Activated CD4-positive, alpha-beta T cell treated with anti-CD3 and anti-CD28 coated beads, Interleukin-2, amount 10 ng/mL, durations not matched to agents 7 days and 5 days (primary cell): ENCODE results near the gene COL6A3. TPM values are rescaled to one million over a fixed set of nuclear protein-coding genes. Genes with fewer than 3 reads are reported as not detected.

Experiments
- CTCF ChIA-PET: fragments of 350-600 bp; sonication (Branson Sonifier 250); formaldehyde crosslinking; loops from one replicate; lab custom pipeline; 2021; ENCODE audit warnings: antibody characterized with exemption; lab: Charles Lee
- POLR2A ChIA-PET: fragments of 350-600 bp; sonication (Branson Sonifier 250); formaldehyde crosslinking; loops from one replicate; lab custom pipeline; 2021; ENCODE audit warnings: antibody characterized with exemption; lab: Charles Lee
- DNase-seq: peaks from one replicate; pipeline ENCODE4 v3.0.0-alpha.2; 2020
- H3K27ac Mint-ChIP-seq: one replicate; pipeline ENCODE4 v1.8.0; 2021; ENCODE audit warnings: mild to moderate bottlenecking, moderate library complexity, mixed read lengths
- H3K27me3 Mint-ChIP-seq: one replicate; pipeline ENCODE4 v1.8.0; 2021; ENCODE audit warnings: mixed read lengths
- H3K36me3 Mint-ChIP-seq: one replicate; pipeline ENCODE4 v1.8.0; 2021; ENCODE audit warnings: low read depth, mixed read lengths
- H3K4me1 Mint-ChIP-seq: one replicate; pipeline ENCODE4 v1.8.0; 2021; ENCODE audit warnings: mixed read lengths
- H3K4me3 Mint-ChIP-seq: one replicate; pipeline ENCODE4 v1.8.0; 2021; ENCODE audit warnings: mild to moderate bottlenecking, moderate library complexity, mixed read lengths
- H3K9me3 Mint-ChIP-seq: one replicate; pipeline ENCODE4 v1.8.0; 2021; ENCODE audit warnings: mixed read lengths
- total RNA-seq, 2 experiments: library from RNA; stranded (reverse); gene quantifications; one replicate each; pipeline ENCODE4 v1.2.3, GENCODE V29; 2021

Gene COL6A3
- total RNA-seq, 2 experiments from 2014 or later = 0.87 to 0.92 TPM

DNA sequence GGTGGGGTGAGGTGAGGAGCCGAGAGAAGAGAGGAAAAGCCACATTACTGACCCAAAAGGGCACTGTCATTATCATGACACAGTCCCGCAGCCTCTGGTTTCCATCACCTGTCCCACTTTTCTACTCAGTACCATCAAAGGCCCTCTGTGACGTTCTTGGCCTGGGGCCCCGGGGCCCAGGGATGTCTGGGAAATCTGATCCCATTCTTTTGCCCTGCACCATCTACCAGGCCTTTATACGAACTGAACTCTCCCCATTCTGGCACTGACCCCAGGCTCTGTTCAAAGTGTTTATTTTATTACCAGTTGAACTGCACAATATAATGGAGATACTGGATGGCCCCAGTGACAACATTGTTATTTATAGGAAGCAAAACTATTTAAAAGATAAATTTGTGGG is 89.1 kb downstream of the COL6A3 start:
- POLR2A ChIA-PET = no interaction called here
- Mint-ChIP-seq H3K4me1 (no peaks in the 10 kb centered on the region), H3K9me3 (no peaks in the 10 kb centered on the region), H3K27ac (no peak overlapping the region), H3K36me3 (no peaks in the 10 kb centered on the region), H3K27me3 (no peaks in the 10 kb centered on the region), H3K4me3 (no peak overlapping the region)
- DNase-seq = no peak
- CTCF ChIA-PET = no interaction called here

DNA sequence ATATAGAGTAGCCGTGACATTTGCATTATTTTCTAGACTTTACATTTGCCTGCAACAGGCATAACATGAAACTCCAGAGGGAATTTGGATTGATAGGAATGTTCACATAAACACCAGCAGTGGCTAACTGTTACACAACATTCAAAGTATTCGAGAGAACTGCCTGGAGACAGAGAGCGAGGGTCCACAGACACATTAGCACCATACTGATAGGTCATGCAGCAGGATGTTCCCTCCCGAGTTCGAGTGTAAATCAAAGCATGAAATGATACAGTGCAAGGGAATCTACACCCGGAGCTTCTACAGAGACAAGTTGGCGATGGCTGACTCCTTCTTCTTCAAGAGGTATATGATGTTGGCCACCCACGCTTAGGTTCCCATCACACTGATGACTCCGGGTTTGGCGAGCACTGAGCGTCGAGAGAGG is 89.5 kb downstream of the COL6A3 start:
- ChIA-PET POLR2A (no interaction called here), CTCF (no interaction called here)
- Mint-ChIP-seq H3K27me3 (no peaks in the 10 kb centered on the region), H3K4me3 (no peak overlapping the region), H3K9me3 (no peaks in the 10 kb centered on the region), H3K4me1 (no peaks in the 10 kb centered on the region), H3K27ac (no peak overlapping the region), H3K36me3 (no peaks in the 10 kb centered on the region)
- DNase-seq = no peak

DNA sequence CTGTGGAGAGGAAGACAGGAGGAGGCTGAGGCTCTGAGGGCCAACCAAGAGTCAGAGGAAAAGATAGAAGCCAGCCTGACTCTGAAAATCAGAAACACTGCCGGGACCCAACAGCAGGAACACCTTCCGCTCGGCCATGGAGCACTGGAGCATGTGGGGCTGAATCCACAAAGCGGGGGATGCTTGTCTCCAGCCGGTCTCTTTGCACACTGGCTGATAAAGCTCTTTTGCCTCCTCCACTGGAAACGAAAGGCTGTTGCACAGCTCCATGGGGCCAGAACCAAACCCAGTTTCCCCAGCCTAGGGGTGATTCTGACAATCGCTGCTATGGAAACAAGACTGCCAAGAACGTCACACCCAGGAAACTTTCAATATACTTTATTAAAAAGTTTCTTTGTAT is 90.3 kb downstream of the COL6A3 start:
- POLR2A ChIA-PET = no interaction called here
- H3K27me3 Mint-ChIP-seq = no peaks in the 10 kb centered on the region
- H3K4me1 Mint-ChIP-seq = no peaks in the 10 kb centered on the region
- no peak overlapping the region for H3K4me3 Mint-ChIP-seq
- H3K27ac Mint-ChIP-seq = no peak overlapping the region
- CTCF ChIA-PET = no interaction called here
- no peaks in the 10 kb centered on the region for H3K9me3 Mint-ChIP-seq
- H3K36me3 Mint-ChIP-seq = no peaks in the 10 kb centered on the region
- DNase-seq = no peak

DNA sequence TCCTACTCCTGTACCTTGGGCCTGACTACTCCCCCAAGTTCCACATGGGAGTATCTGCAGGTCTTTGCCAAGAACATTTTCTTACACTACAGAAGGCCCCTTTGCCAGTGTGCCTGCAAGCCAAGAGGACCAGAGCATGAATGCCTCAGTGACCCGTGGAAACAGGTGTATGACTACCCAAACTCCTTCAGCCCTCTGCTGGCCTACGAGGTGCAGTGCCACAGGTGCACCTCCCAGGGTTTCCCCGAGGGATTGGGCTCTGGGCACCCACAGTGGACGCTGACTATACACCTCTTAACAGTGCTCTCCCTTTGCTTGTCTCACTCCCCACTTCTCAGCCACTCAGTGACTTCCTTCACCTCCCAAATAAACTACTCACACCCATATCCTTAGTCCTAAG is 91.4 kb downstream of the COL6A3 start:
- no peaks in the 10 kb centered on the region for H3K36me3 Mint-ChIP-seq
- no peaks in the 10 kb centered on the region for H3K9me3 Mint-ChIP-seq
- POLR2A ChIA-PET = no interaction called here
- no peak for DNase-seq
- no peaks in the 10 kb centered on the region for H3K27me3 Mint-ChIP-seq
- H3K4me3 Mint-ChIP-seq = no peak overlapping the region
- no peaks in the 10 kb centered on the region for H3K4me1 Mint-ChIP-seq
- CTCF ChIA-PET = no interaction called here
- no peak overlapping the region for H3K27ac Mint-ChIP-seq

DNA sequence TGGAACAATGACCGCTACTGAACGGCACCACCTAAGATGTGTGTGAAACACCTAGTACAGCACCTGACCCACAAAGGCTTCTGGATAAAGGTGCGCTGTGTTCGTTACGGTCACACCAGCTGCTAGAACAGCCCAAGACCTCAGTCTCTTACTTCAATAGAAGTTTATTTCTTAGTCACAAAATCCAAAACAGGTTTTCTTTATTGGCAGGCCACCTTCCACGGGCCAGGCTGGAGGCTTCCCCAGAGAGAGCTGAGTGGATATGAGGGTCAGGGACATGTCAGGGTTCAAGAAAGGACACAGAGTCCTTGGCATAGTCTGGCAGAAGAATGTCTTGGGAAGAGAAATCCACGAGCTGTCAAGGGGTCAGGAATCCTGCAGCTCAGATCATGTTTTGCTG is 92.2 kb downstream of the COL6A3 start:
- CTCF ChIA-PET = no interaction called here
- no peak overlapping the region for H3K27ac Mint-ChIP-seq
- no peak overlapping the region for H3K4me3 Mint-ChIP-seq
- no peaks in the 10 kb centered on the region for H3K4me1 Mint-ChIP-seq
- no peaks in the 10 kb centered on the region for H3K27me3 Mint-ChIP-seq
- H3K36me3 Mint-ChIP-seq = no peaks in the 10 kb centered on the region
- DNase-seq = no peak
- H3K9me3 Mint-ChIP-seq = no peaks in the 10 kb centered on the region
- POLR2A ChIA-PET = no interaction called here

DNA sequence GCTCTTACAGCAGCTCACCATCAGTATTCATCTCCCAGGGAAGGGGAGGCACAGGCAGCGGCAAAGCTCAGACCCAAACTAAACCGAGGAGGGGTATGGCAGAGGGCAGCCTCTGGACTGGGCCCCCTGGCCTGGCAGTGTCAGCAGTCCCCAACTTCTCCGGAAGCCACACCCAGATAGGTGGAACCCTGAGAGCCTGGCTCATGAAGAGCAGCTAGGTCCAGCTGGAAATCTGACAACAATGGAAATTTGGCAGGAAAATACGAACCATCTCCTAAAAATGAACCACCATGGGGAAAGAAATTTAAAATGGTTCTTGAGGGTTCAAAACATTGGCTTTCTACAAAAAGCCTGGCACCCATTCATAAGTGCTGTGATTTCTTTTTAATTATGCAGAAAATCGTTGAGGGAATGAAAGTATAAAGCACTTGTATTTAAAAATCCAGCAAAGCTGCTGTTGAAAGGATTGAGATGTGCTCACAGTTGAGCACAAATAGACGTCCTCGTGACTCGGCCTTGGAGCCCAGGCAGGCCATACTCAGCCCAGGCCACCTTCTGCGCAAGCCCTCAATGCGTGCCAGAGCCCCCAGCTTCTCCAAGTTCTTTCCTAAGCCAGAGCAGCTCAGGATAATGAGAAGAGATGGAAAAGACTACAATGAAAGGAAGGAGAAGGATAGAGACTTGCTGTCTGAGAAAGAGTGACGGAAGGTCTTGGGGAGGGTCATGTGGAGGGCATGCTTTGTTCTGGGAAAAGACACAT is 93.0 kb downstream of the COL6A3 start:
- ChIA-PET POLR2A (no interaction called here), CTCF (no interaction called here)
- DNase-seq = no peak
- Mint-ChIP-seq H3K27ac (no peak overlapping the region), H3K4me3 (no peak overlapping the region), H3K4me1 (no peaks in the 10 kb centered on the region), H3K27me3 (no peaks in the 10 kb centered on the region), H3K9me3 (no peaks in the 10 kb centered on the region), H3K36me3 (no peaks in the 10 kb centered on the region)

DNA sequence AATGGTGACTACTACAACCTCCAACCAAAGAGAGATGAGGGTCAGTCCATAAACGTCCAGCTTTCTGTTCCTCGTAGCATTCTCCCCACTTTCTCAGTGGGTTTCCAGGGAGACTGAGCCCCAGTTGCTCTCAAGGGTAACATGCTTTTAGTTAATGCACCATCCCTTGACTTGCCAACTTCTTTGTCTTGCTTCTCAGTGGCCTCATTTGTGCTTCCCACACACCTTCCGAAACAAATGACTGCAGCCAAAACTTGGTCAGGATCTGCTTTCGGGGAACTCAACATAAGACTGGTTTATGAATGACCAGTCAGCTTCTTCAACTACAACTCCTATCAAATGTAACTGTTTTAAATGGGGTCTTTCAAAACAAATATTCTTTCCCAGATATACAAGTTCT is 94.1 kb downstream of the COL6A3 start:
- ChIA-PET POLR2A (no interaction called here), CTCF (no interaction called here)
- Mint-ChIP-seq H3K27ac (no peak overlapping the region), H3K4me3 (no peak overlapping the region), H3K36me3 (no peaks in the 10 kb centered on the region), H3K27me3 (no peaks in the 10 kb centered on the region), H3K9me3 (no peaks in the 10 kb centered on the region), H3K4me1 (no peaks in the 10 kb centered on the region)
- DNase-seq = no peak

DNA sequence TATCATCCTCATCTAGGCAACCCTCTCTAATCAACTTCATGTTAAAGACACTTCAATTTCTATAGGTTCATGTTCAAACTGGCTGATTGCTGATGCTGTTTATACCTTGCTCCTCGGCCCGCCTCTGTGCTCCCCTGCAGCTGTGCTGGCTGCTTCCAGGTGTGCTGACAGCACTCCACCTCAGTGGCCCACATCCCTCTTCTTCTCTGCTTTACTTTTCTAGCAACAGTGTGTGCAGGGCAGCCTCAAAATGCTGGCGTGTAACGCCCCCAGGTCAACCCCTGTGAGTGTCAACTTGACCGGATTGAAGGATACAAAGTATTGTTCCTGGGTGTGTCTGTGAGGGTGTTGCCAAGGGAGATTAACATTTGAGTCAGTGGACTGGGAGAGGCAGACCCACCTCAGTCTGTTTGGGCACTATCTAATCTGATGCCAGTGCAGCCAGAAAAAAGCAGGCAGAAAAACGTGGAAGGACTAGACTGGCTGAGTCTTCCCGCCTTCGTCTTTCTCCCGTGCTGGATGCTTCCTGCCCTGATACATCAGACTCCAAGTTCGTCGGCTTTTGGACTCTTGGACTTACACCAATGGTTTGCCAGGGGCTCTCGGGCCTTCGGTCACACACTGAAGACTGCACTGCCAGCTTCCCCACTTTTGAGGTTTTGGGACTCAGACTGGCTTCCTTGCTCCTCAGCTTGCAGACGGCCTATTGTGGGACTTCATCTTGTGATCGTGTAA is 94.7 kb downstream of the COL6A3 start:
- DNase-seq = no peak
- ChIA-PET CTCF (interaction anchor here (0.6 kb wide), 1 partner anchor 9 kb away, joined by 7 read pairs; no protein-coding TSS in a partner anchor), POLR2A (no interaction called here)
- H3K4me1 Mint-ChIP-seq = no peaks in the 10 kb centered on the region
- H3K27ac Mint-ChIP-seq = no peak overlapping the region
- H3K4me3 Mint-ChIP-seq = no peak overlapping the region
- no peaks in the 10 kb centered on the region for H3K9me3 Mint-ChIP-seq
- no peaks in the 10 kb centered on the region for H3K27me3 Mint-ChIP-seq
- H3K36me3 Mint-ChIP-seq = no peaks in the 10 kb centered on the region

DNA sequence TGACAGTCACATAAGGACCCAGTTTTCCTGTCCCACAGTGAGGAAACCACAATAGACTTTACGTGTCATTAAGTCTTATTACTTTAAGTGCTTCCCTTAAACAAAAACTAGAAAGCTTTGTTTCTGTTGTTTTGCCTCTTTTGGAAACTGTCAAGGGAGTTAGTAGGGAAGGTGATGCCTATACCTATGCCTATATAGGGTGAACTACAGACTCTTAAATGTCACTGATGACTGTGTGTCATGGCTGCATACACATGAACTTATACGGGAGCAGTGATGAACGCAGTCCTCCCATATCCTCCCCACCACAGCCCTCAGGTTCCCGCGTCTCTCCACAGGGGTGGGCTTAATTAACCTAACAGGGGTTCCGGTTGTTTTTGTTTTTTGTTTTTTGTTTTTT is 97.6 kb downstream of the COL6A3 start:
- H3K36me3 Mint-ChIP-seq = no peaks in the 10 kb centered on the region
- no peaks in the 10 kb centered on the region for H3K27me3 Mint-ChIP-seq
- H3K9me3 Mint-ChIP-seq = no peaks in the 10 kb centered on the region
- CTCF ChIA-PET = no interaction called here
- H3K4me1 Mint-ChIP-seq = no peaks in the 10 kb centered on the region
- no peak overlapping the region for H3K27ac Mint-ChIP-seq
- POLR2A ChIA-PET = no interaction called here
- DNase-seq = no peak
- no peak overlapping the region for H3K4me3 Mint-ChIP-seq

DNA sequence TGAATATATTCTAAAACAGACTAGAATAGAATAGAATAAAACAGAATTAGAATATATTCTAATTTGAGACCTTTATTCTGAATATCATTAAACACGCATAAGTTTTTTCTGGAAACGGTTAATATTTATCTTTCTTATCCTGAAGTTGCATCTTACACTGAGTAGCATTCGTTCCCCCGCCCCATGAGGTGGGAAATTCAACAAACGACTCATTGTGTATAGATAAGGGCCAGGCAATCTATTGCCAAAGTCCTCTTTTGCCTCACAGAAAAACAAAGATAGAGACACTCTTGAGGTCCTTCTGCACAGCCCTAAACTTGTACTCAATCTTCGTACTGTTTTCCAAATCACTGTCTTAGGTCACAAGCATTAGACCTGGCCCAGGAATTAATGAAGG is 98.1 kb downstream of the COL6A3 start:
- ChIA-PET POLR2A (no interaction called here), CTCF (no interaction called here)
- DNase-seq = no peak
- Mint-ChIP-seq H3K4me1 (no peaks in the 10 kb centered on the region), H3K4me3 (no peak overlapping the region), H3K9me3 (no peaks in the 10 kb centered on the region), H3K27me3 (no peaks in the 10 kb centered on the region), H3K27ac (no peak overlapping the region), H3K36me3 (no peaks in the 10 kb centered on the region)

DNA sequence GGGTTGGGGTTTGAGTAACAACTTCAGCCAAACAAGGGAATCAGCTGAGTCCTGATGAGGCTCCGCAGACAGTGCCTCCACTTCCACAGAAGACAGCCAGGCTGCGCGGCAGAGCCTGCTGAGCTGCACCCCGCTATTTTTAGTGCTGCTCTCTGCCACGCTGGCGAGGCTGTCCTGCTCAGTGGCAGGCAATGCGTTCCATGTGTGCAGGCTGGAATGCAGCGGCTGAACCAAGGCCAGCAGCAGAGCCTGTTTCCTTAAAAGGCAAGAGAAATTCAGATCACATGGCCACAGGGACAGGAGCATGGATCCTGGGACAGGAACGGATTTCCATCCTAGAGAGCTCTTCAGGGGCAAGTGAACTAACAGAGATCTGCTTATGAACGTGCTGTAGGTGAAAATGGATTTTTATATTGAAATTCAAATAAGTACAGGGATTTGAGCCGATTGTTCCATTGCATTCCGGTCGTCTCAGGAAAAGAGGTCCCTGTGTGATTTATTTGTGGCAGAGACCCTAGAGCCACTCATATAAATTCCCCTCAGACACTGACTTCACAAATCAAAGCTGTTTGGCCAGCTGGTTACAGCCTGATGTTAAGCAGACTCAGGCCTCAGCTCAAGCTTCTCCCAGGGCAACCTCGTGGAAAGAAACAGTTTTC is 98.7 kb downstream of the COL6A3 start:
- ChIA-PET POLR2A (no interaction called here), CTCF (interaction anchor here (1.7 kb wide), 1 partner anchor 14 kb away, joined by 4 read pairs; no protein-coding TSS in a partner anchor)
- Mint-ChIP-seq H3K36me3 (no peaks in the 10 kb centered on the region), H3K9me3 (no peaks in the 10 kb centered on the region), H3K4me3 (no peak overlapping the region), H3K4me1 (no peaks in the 10 kb centered on the region), H3K27ac (no peak overlapping the region), H3K27me3 (no peaks in the 10 kb centered on the region)
- DNase-seq = no peak

DNA sequence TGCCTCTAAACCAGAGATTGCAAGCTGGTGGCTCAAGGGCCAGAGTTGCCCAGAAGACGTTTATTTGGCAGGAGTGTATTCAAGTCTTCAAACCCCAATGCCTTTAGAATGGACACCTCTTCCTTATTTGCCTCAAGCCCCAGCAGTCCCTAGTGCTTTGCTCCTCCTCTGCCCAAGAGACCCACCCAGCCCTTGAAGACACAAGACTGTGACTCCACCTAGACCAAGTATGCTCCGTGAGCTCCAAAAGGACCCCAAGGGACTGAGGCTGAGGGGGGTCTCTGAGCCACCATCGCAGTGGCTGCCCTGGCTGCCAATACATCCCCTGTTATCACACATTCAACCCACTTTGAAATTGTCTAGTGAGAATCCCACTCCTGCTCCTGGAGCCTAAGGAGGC is 99.3 kb downstream of the COL6A3 start:
- no peak for DNase-seq
- Mint-ChIP-seq H3K4me1 (no peaks in the 10 kb centered on the region), H3K27me3 (no peaks in the 10 kb centered on the region), H3K9me3 (no peaks in the 10 kb centered on the region), H3K27ac (no peak overlapping the region), H3K4me3 (no peak overlapping the region), H3K36me3 (no peaks in the 10 kb centered on the region)
- POLR2A ChIA-PET = no interaction called here
- CTCF ChIA-PET = interaction anchor here (1.7 kb wide), 1 partner anchor 14 kb away, joined by 4 read pairs; no protein-coding TSS in a partner anchor

DNA sequence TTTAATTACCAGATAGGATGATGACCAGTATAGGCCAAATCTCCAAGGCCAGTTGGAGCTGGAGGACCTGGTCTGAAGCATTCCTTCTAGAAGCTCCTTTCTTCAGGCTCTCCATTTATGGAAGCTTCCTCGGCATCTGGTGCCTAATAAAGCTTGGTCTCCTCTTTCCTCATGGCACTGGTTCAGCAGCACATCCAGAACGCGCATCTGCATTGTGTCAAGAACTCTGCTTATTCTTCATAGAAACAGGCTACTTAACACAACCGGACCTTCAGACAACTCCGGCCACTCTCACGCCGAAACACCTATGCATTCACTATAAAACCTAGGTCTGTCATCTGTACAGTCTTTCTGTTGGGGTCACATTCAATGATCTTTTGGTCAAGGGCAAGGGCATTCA is 99.8 kb downstream of the COL6A3 start:
- ChIA-PET POLR2A (no interaction called here), CTCF (interaction anchor here (1.7 kb wide), 1 partner anchor 15 kb away, joined by 4 read pairs; no protein-coding TSS in a partner anchor)
- no peaks in the 10 kb centered on the region for H3K4me1 Mint-ChIP-seq
- no peaks in the 10 kb centered on the region for H3K27me3 Mint-ChIP-seq
- H3K36me3 Mint-ChIP-seq = no peaks in the 10 kb centered on the region
- no peak overlapping the region for H3K27ac Mint-ChIP-seq
- H3K9me3 Mint-ChIP-seq = no peaks in the 10 kb centered on the region
- DNase-seq = no peak
- no peak overlapping the region for H3K4me3 Mint-ChIP-seq
